Ectodermal cell (in vitro differentiated cells): Measurements from ENCODE around the gene SSTR1.
A peak's percentile ranks its signal among the peaks of the same experiment; 100 is the strongest.

Experiments used
- H3K27ac ChIP-seq: 2 replicates; pipeline ENCODE4 v1.7.0; 2013; ENCODE audit warnings: mild to moderate bottlenecking, low read depth, low read length; ENCODE audit not compliant: insufficient read depth, poor library complexity, severe bottlenecking
- H3K27me3 ChIP-seq: 2 replicates; pipeline ENCODE4 v1.7.0; 2013; ENCODE audit warnings: mild to moderate bottlenecking, low read length; ENCODE audit not compliant: insufficient read depth, control insufficient read depth, poor library complexity, severe bottlenecking
- H3K36me3 ChIP-seq: one replicate; pipeline ENCODE4 v1.7.0; 2013; ENCODE audit warnings: low read length; ENCODE audit not compliant: control insufficient read depth, insufficient read depth
- H3K4me1 ChIP-seq: one replicate; pipeline ENCODE4 v1.7.0; 2013; ENCODE audit warnings: low read length; ENCODE audit not compliant: control insufficient read depth, insufficient read depth
- H3K4me3 ChIP-seq: 2 replicates; pipeline ENCODE4 v1.7.0; 2013; ENCODE audit warnings: low read depth, low read length, control low read depth; ENCODE audit not compliant: insufficient read depth
- H3K9me3 ChIP-seq: 2 replicates; pipeline ENCODE4 v1.7.0; 2013; ENCODE audit warnings: mild to moderate bottlenecking, low read length, moderate library complexity; ENCODE audit not compliant: control insufficient read depth
- WGBS, 2 experiments: methylation state at CpG; one replicate each; pipeline ENCODE4 v1.1.7; 2013; ENCODE audit warnings: missing lambda C conversion rate in 2 of 2; 5-methylcytosine and 5-hydroxymethylcytosine counted together

The SSTR1 gene

DNA sequence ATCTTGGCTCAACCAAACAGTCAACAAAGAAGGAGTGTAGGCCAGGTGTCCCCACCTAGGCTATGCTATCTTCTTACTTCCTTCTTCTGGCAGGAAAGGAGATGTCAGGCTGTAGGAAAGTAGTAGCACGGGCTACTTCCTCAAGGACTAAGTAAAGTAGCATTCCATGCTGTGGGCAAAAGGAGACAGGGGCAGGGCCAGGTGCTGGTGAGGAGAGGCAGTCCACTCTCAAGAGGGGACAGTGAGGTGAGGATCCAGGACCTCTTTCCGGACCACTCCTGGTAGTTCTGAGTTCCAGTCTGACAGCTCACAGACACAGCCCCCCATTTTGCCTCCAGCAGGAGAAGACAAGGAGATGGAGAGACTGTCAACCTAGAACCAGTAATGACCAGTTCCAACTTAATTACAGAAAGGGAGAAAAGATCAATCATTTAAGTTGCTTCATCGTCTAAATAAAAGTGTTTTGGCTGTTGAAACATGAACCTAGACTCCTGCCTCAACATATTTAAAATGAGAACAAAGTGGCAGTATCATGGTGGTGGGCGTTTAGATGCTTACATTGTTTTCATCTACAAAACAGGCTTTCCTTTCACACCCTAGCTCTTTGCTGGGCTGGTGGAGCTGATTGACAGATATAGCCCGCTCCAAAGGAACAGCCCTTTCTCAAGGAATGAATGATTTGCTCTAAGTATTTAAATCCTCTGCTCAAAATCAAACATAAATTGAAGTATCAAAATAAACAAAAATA is 5.1 kb upstream of the SSTR1 start:
- H3K27ac ChIP-seq: no peak overlapping the region
- H3K4me1 ChIP-seq: peaks cover 1% of the 10 kb centered on the region
- no peak overlapping the region for H3K4me3 ChIP-seq
- H3K36me3 ChIP-seq: no peaks in the 10 kb centered on the region
- H3K9me3 ChIP-seq: peaks cover 2% of the 10 kb centered on the region
- peaks cover 25% of the 10 kb centered on the region for H3K27me3 ChIP-seq
- 59 to 63% methylated on average over 5 of the region's 5 CpGs for WGBS, 2 experiments

GRCh38 chr14:38203929-38204718 is 3.6 kb upstream of the SSTR1 start:
- Histone ChIP-seq H3K4me3 (no peak overlapping the region), H3K36me3 (no peaks in the 10 kb centered on the region), H3K4me1 (peaks cover 12% of the 10 kb centered on the region), H3K27me3 (peaks cover 40% of the 10 kb centered on the region), H3K9me3 (peaks cover 2% of the 10 kb centered on the region), H3K27ac (no peak overlapping the region)
- whole genome bisulfite sequencing, 2 experiments: 62 to 84% methylated on average over 2 of the region's 2 CpGs

GRCh38 chr14:38204719-38205115 is 3.0 kb upstream of the SSTR1 start:
- peaks cover 12% of the 10 kb centered on the region for H3K4me1 ChIP-seq
- H3K4me3 ChIP-seq: no peak overlapping the region
- peaks cover 46% of the 10 kb centered on the region for H3K27me3 ChIP-seq
- H3K9me3 ChIP-seq: peaks cover 2% of the 10 kb centered on the region
- H3K36me3 ChIP-seq: no peaks in the 10 kb centered on the region
- no peak overlapping the region for H3K27ac ChIP-seq

GRCh38 chr14:38205119-38205813 is 2.4 kb upstream of the SSTR1 start:
- WGBS, 2 experiments: 81 to 82% methylated on average over 3 to 5 of the region's 5 CpGs
- H3K36me3 ChIP-seq: no peaks in the 10 kb centered on the region
- no peak overlapping the region for H3K27ac ChIP-seq
- H3K27me3 ChIP-seq: peaks cover 51% of the 10 kb centered on the region
- H3K4me3 ChIP-seq: no peak overlapping the region
- H3K9me3 ChIP-seq: peaks cover 2% of the 10 kb centered on the region
- peaks cover 12% of the 10 kb centered on the region for H3K4me1 ChIP-seq

- Histone ChIP-seq H3K4me3 (no peak overlapping the region), H3K27ac (no peak overlapping the region), H3K36me3 (no peaks in the 10 kb centered on the region), H3K9me3 (peaks cover 2% of the 10 kb centered on the region), H3K27me3 (peaks cover 60% of the 10 kb centered on the region), H3K4me1 (peaks cover 12% of the 10 kb centered on the region)
- WGBS, 2 experiments: 82 to 89% methylated on average over 2 to 4 of the region's 5 CpGs
Measured at GRCh38 chr14:38205949-38206665, 1.6 kb upstream of the SSTR1 start.

- Histone ChIP-seq H3K36me3 (no peaks in the 10 kb centered on the region), H3K4me1 (peaks cover 12% of the 10 kb centered on the region), H3K27me3 (peaks cover 67% of the 10 kb centered on the region), H3K4me3 (no peak overlapping the region), H3K9me3 (peaks cover 2% of the 10 kb centered on the region), H3K27ac (no peak overlapping the region)
- 80 to 87% methylated on average over 2 of the region's 2 CpGs for WGBS, 2 experiments
Measured at GRCh38 chr14:38206689-38207376, 871 bp upstream of the SSTR1 start.

DNA sequence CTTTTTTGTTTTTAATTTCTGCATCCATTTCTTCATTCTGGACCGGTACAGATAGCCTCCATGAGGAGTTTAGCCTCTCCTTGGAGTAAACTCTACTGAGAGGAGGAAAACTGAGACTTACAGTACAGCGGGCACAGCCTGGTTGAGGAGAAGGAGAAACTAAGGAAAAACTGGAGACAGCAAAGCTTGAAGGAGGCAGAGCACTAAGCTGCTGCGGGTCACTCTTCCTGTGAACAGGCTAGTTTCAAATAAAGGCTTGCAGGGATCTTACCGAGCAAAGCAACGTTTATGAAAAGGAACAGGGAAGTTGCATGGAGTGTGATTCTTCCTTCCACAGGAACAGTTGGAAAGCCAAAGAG is 348 bp upstream of the SSTR1 start:
- peaks cover 72% of the 10 kb centered on the region for H3K27me3 ChIP-seq
- WGBS, 2 experiments: 11 to 17% methylated on average over 5 of the region's 5 CpGs

GRCh38 chr14:38208618-38209562 is 1.2 kb downstream of the SSTR1 start:
- H3K4me3 ChIP-seq: peak overlapping the region; percentile 29
- no peaks in the 10 kb centered on the region for H3K36me3 ChIP-seq

More for the DNA sequence above, 348 bp upstream of the SSTR1 start:
- no peak overlapping the region for H3K27ac ChIP-seq
- H3K4me1 ChIP-seq: peaks cover 12% of the 10 kb centered on the region
- H3K36me3 ChIP-seq: no peaks in the 10 kb centered on the region
- no peak overlapping the region for H3K4me3 ChIP-seq
- peaks cover 2% of the 10 kb centered on the region for H3K9me3 ChIP-seq

More at GRCh38 chr14:38208618-38209562, 1.2 kb downstream of the SSTR1 start:
- Histone ChIP-seq H3K9me3 (peaks cover 2% of the 10 kb centered on the region), H3K4me1 (peaks cover 12% of the 10 kb centered on the region), H3K27me3 (peaks cover 87% of the 10 kb centered on the region), H3K27ac (no peak overlapping the region)
- WGBS, 2 experiments: 2 to 3% methylated on average over 59 of the region's 59 CpGs
